BLaER1 treated with 17β-estradiol and CSF1 and Interleukin-3, amounts not matched to agents 10 nM and 100 nM (cell line): ENCODE results near the gene IKBKE.
A peak's percentile ranks its signal among the peaks of the same experiment; 100 is the strongest.

ENCODE experiments used
- H3K27ac ChIP-seq, 11 experiments: shearing (Covaris generic); formaldehyde crosslinking; 2 replicates each; pipeline ENCODE4 v1.8.1; 2022
- H3K27me3 ChIP-seq, 11 experiments: shearing (Covaris generic); formaldehyde crosslinking; 2 replicates each; pipeline ENCODE4 v1.8.1; 2022
- H3K36me3 ChIP-seq, 11 experiments: shearing (Covaris generic); formaldehyde crosslinking; 2 replicates each; pipeline ENCODE4 v1.8.1; 2022
- H3K4me1 ChIP-seq, 10 experiments: shearing (Covaris generic); formaldehyde crosslinking; 2 replicates each; pipeline ENCODE4 v1.8.1; 2022
- H3K4me2 ChIP-seq, 11 experiments: shearing (Covaris generic); formaldehyde crosslinking; 2 replicates each; pipeline ENCODE4 v1.8.1; 2022
- H3K4me3 ChIP-seq, 10 experiments: shearing (Covaris generic); formaldehyde crosslinking; 2 replicates each; pipeline ENCODE4 v1.8.1; 2022
- H3K9ac ChIP-seq, 11 experiments: shearing (Covaris generic); formaldehyde crosslinking; 2 replicates each; pipeline ENCODE4 v1.8.1; 2022
- H3K9me3 ChIP-seq, 11 experiments: shearing (Covaris generic); formaldehyde crosslinking; replicated peaks in 1 of 11; 2 replicates each; pipeline ENCODE4 v1.8.1; 2022
- H4K20me1 ChIP-seq, 11 experiments: shearing (Covaris generic); formaldehyde crosslinking; 2 replicates each; pipeline ENCODE4 v1.8.1; 2022
- Cebpa-rat ChIP-seq, 11 experiments: shearing (Covaris generic); IDR thresholded peaks; 2 replicates each; pipeline ENCODE4 v1.8.1; 2022

IKBKE gene

DNA sequence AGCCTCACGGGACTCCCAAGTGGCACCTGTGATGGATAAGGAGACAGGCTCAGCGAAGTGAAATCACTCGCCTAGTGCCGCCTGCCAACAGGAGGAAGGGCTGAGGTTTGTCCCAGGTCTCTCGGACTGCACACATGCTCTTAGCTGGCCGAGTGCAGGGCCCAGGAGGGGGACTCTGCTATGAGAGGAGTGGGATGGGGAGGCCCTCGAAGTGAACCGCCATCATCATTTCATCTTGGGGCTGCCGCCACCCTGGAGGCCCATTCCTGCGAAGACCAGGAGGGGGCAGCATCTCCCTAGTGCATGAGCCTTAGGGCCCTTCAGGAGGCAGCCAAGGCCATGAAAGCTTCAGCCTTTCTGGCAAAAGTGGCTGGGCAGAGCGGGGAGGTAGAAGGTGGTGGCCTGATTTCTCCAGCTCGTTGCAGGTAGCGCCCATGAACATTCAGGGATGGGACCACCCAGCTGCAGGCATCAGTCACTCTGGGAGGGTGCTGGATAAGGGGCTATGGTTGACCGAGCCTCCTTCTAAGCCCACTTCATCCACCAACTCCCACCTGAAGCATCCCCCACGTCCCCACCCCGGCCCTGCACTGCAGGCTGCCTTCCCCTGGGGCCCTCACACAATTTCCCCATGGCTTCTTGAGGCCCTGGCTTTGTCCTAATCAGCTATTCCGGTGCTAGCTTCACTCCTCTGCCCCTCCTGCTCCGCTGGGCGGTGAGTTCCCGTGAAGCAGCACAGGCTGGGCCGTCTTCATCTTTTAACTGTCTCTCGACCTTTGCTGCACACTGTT, 19.9 kb downstream of the IKBKE start:
- peak overlapping the region in 9 of 11 experiments; percentile 12 to 66 (median 57); a peak in 17 of 22 replicates for H3K9ac ChIP-seq
- peaks cover 0 to 99% (median 46%) of the 10 kb centered on the region in 11 experiments; a peak in 15 of 22 replicates for H4K20me1 ChIP-seq
- peaks cover 58 to 91% (median 72%) of the 10 kb centered on the region in 10 experiments for H3K4me1 ChIP-seq
- peak overlapping the region in 5 of 10 experiments; percentile 3 to 42 (median 10); a peak in 4 of 20 replicates for H3K4me3 ChIP-seq
- H3K4me2 ChIP-seq = peak overlapping the region; percentile 79 to 98 (median 95)
- H3K27ac ChIP-seq = peak overlapping the region in 7 of 11 experiments; percentile 40 to 65 (median 54); a peak in 14 of 22 replicates
- H3K36me3 ChIP-seq = peaks cover 9 to 88% (median 71%) of the 10 kb centered on the region in 11 experiments; a peak in 19 of 22 replicates
- TF ChIP-seq Cebpa-rat (IDR thresholded peaks at IDR 0.05) = no peak
- no peaks in the 10 kb centered on the region for H3K27me3 ChIP-seq
- no peaks in the 10 kb centered on the region for H3K9me3 ChIP-seq

DNA sequence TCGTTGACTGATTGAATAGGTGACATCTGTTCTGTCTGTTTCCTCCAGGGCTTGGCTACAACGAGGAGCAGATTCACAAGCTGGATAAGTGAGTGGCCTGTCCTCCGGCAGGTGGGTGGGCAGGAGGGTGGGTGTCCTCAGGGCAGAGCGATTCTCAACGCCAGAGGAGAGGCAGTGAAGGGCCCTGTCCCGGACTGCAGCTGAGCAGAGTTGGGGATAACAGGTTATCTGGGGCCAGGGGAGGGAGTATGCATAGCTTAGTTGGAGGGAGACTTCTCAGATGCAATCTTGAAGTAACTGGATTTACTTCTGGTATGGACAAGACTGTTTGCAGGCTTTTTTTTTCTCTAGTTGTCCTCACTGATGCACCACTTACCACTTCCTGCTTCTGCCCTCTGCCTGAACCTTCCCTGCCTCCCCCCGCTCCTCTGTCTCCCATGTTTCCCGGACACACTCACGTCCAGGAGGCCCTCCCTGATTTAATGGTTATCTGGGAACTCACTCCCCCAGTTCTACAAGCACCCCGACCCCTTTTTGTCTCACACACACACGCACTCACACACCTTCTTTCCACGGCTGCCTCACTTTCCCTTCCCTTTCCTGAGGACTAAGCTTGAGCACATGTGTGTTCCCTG, 20.6 kb downstream of the IKBKE start:
- no peaks in the 10 kb centered on the region for H3K9me3 ChIP-seq
- H3K9ac ChIP-seq = peak overlapping the region in 10 of 11 experiments; percentile 12 to 66 (median 52); a peak in 17 of 22 replicates
- H3K36me3 ChIP-seq = peaks cover 4 to 83% (median 64%) of the 10 kb centered on the region in 11 experiments; a peak in 19 of 22 replicates
- H3K27ac ChIP-seq = peak overlapping the region in 8 of 11 experiments; percentile 40 to 65 (median 54); a peak in 15 of 22 replicates
- no peaks in the 10 kb centered on the region for H3K27me3 ChIP-seq
- H3K4me2 ChIP-seq = peak overlapping the region; percentile 79 to 98 (median 95)
- H3K4me3 ChIP-seq = peak overlapping the region in 5 of 10 experiments; percentile 3 to 42 (median 10); a peak in 5 of 20 replicates
- no peak for TF ChIP-seq Cebpa-rat (IDR thresholded peaks at IDR 0.05)
- peaks cover 65 to 94% (median 79%) of the 10 kb centered on the region in 10 experiments for H3K4me1 ChIP-seq
- peaks cover 0 to 99% (median 52%) of the 10 kb centered on the region in 11 experiments; a peak in 17 of 22 replicates for H4K20me1 ChIP-seq

DNA sequence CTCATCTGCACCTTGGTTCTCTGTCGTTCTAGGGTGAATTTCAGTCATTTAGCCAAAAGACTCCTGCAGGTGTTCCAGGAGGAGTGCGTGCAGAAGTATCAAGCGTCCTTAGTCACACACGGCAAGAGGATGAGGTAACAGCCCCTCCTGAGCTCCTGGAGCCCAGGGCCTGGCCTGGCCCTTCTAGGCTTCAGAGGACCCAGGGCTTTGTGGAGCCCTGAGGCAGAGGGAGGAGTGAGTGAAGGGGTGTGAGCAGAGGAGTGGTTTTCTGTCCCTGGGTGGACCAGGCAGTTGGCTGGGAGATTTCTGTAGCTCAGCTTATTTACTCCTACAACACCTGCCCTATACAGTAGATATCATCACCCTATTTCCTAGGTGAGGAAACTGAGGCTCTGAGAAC, 21.3 kb downstream of the IKBKE start:
- peak overlapping the region in 5 of 11 experiments; percentile 15 to 66 (median 59); a peak in 6 of 22 replicates for H3K9ac ChIP-seq
- peak overlapping the region in 6 of 11 experiments; percentile 30 to 65 (median 48); a peak in 4 of 22 replicates for H3K27ac ChIP-seq
- H3K27me3 ChIP-seq = no peaks in the 10 kb centered on the region
- no peak for TF ChIP-seq Cebpa-rat (IDR thresholded peaks at IDR 0.05)
- peak overlapping the region; percentile 79 to 98 (median 95) for H3K4me2 ChIP-seq
- no peak overlapping the region for H3K4me3 ChIP-seq
- peaks cover 0 to 83% (median 61%) of the 10 kb centered on the region in 11 experiments; a peak in 19 of 22 replicates for H3K36me3 ChIP-seq
- H3K9me3 ChIP-seq = no peaks in the 10 kb centered on the region
- H4K20me1 ChIP-seq = peaks cover 0 to 99% (median 58%) of the 10 kb centered on the region in 11 experiments; a peak in 17 of 22 replicates
- H3K4me1 ChIP-seq = peaks cover 73 to 94% (median 83%) of the 10 kb centered on the region in 10 experiments

DNA sequence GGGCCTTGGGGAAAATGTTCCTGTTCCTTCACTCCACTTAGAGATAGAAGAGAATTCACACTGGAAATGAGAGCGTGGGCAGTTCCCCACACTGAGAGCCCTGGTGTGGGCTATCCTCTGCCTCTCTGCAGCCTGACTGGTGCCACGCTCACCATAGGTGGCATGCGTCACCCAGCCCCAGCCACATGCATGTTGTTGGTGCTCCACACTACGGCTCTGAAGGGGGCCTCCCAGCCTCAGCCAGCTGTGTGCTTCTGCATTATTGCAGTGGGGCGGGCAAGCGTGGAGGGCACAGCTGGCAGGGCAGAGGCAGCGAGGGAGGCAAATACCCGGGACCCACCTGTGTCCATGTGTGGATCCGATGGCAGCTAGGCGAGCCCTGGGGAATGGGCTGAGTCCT, 22.3 kb downstream of the IKBKE start:
- H3K9ac ChIP-seq = peak overlapping the region in 5 of 11 experiments; percentile 3 to 60 (median 37); a peak in 5 of 22 replicates
- H3K27me3 ChIP-seq = no peaks in the 10 kb centered on the region
- peak overlapping the region; percentile 79 to 98 (median 95) for H3K4me2 ChIP-seq
- peaks cover 0 to 83% (median 53%) of the 10 kb centered on the region in 11 experiments; a peak in 19 of 22 replicates for H3K36me3 ChIP-seq
- peaks cover 0 to 99% (median 58%) of the 10 kb centered on the region in 11 experiments; a peak in 17 of 22 replicates for H4K20me1 ChIP-seq
- no peak for TF ChIP-seq Cebpa-rat (IDR thresholded peaks at IDR 0.05)
- peaks cover 82 to 94% (median 83%) of the 10 kb centered on the region in 10 experiments for H3K4me1 ChIP-seq
- peak overlapping the region in 3 of 11 experiments; percentile 11 to 30 (median 18); a peak in 3 of 22 replicates for H3K27ac ChIP-seq
- no peak overlapping the region; a peak in 1 of 20 replicates for H3K4me3 ChIP-seq
- no peaks in the 10 kb centered on the region for H3K9me3 ChIP-seq

DNA sequence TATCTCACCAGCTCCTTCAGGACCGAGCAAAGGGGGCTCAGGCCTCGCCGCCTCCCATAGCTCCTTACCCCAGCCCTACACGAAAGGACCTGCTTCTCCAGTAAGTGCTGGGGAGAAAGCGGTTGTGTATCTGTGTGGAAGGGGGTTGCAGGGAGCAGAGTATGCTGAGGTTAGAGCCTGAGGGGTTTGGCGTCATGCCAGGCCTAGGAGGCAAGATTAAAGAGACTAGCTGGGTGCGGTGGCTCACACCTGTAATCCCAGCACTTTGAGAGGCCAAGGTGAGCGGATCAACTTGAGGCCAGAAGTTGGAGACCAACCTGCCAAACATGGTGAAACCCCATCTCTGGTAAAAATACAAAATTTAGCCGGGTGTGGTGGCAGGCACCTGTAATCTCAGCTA, 23.0 kb downstream of the IKBKE start:
- 0 out of 22 replicates have a peak overlapping the region, but pooled peaks of 2 of the 11 experiments have one; percentile 5 to 30 for H3K27ac ChIP-seq
- H3K36me3 ChIP-seq = peaks cover 0 to 83% (median 53%) of the 10 kb centered on the region in 11 experiments; a peak in 19 of 22 replicates
- peaks cover 86 to 93% (median 90%) of the 10 kb centered on the region in 10 experiments for H3K4me1 ChIP-seq
- H3K4me2 ChIP-seq = peak overlapping the region; percentile 79 to 98 (median 95)
- no peak for TF ChIP-seq Cebpa-rat (IDR thresholded peaks at IDR 0.05)
- H4K20me1 ChIP-seq = peaks cover 0 to 99% (median 58%) of the 10 kb centered on the region in 11 experiments; a peak in 17 of 22 replicates
- no peaks in the 10 kb centered on the region for H3K27me3 ChIP-seq
- H3K9me3 ChIP-seq = no peaks in the 10 kb centered on the region
- no peak overlapping the region for H3K4me3 ChIP-seq
- 0 out of 22 replicates have a peak overlapping the region, but pooled peaks of 1 of the 11 experiments have one; percentile 47 for H3K9ac ChIP-seq

DNA sequence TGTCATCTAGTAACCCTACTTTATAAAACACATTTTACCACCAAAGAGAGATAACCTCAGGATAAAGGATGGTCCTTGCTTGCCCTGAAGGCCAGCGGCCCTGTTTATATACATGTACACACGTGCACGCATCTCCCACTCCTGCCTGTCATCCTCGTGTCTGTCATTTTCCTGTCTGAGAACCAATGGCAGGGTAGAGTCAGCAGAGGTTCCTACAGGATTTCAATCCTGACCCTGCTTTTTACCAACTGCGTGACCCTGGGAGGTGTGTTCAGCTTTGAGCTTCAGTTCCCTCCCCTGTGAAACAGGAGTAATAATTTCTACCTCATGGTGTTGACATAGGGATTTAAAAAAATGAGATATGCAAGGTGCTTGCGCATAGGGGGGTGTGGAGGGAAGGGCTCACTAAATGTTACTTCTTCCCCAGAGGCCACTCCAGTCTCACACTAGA, 24.8 kb downstream of the IKBKE start:
- Histone ChIP-seq H4K20me1 (peaks cover 0 to 100% (median 58%) of the 10 kb centered on the region in 11 experiments; a peak in 17 of 22 replicates), H3K4me1 (peaks cover 78 to 92% (median 88%) of the 10 kb centered on the region in 10 experiments), H3K27me3 (no peaks in the 10 kb centered on the region), H3K4me3 (peak overlapping the region in 2 of 10 experiments; percentile 27 to 38; a peak in 3 of 20 replicates), H3K4me2 (peak overlapping the region; percentile 79 to 98 (median 95)), H3K36me3 (peaks cover 0 to 91% (median 64%) of the 10 kb centered on the region in 11 experiments; a peak in 19 of 22 replicates), H3K9me3 (no peaks in the 10 kb centered on the region), H3K27ac (peak overlapping the region in 7 of 11 experiments; percentile 24 to 61 (median 41); a peak in 9 of 22 replicates), H3K9ac (peak overlapping the region in 9 of 11 experiments; percentile 1 to 57 (median 25); a peak in 16 of 22 replicates)
- TF ChIP-seq Cebpa-rat (IDR thresholded peaks at IDR 0.05) = no peak

DNA sequence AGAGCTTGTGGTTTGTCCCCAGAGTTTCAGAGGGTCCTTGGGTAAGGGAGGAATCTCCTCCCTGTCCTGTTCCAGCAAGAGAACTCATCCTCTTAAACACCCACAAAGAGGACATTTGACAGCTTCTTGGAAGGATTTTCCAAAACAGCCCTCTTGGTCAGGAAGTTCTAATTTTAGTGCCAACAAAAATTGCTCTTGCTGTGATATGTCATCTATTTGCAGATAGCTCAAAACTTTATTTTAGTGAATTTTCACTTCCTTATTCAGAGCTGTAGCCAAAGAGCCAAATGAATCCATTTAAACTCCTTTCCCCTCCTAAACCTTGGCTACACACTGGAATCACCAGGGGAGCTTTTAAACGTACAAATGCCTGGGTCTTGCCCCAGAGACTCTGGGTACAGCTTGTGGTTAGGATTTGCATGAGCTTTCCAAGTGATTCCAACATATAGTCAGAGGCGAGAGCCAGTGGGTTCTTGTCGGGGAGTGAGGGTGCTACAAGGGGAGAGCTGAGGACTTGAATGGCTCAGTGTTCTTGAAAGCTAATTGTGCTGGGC, 25.3 kb downstream of the IKBKE start:
- peak overlapping the region in 6 of 10 experiments; percentile 5 to 42 (median 32); a peak in 7 of 20 replicates for H3K4me3 ChIP-seq
- H4K20me1 ChIP-seq = peaks cover 0 to 96% (median 53%) of the 10 kb centered on the region in 11 experiments; a peak in 17 of 22 replicates
- H3K4me2 ChIP-seq = peak overlapping the region; percentile 79 to 98 (median 95)
- H3K36me3 ChIP-seq = peaks cover 0 to 90% (median 65%) of the 10 kb centered on the region in 11 experiments; a peak in 19 of 22 replicates
- peak overlapping the region in 8 of 11 experiments; percentile 6 to 57 (median 30); a peak in 16 of 22 replicates for H3K9ac ChIP-seq
- no peak for TF ChIP-seq Cebpa-rat (IDR thresholded peaks at IDR 0.05)
- peaks cover 73 to 91% (median 83%) of the 10 kb centered on the region in 10 experiments for H3K4me1 ChIP-seq
- peak overlapping the region in 10 of 11 experiments; percentile 24 to 61 (median 42); a peak in 16 of 22 replicates for H3K27ac ChIP-seq
- no peaks in the 10 kb centered on the region for H3K9me3 ChIP-seq
- no peaks in the 10 kb centered on the region for H3K27me3 ChIP-seq
